GM12878 (cell line): ENCODE measurements around the gene TNFSF8. TPM values are rescaled to one million over a fixed set of nuclear protein-coding genes. Genes with fewer than 3 reads are reported as not detected.

Experiments
- ATAC-seq: fragments of 200-7000 bp; cut with Tn5 transposase; 3 replicates; pipeline ENCODE4 v1.9.1; 2020; ENCODE audit warnings: mild to moderate bottlenecking, moderate library complexity
- BruUV-seq: library from RNA; stranded (reverse); fragments of 400-500 nt; replicated peaks from 2 replicates; lab custom pipeline; 2021; lab: Mats Ljungman, UMichigan
- CTCF ChIA-PET: fragments of 300-600 bp; sonication (Branson Sonifier 250); formaldehyde crosslinking; extraction: SDS; loops from one replicate; lab custom pipeline; 2021; ENCODE audit warnings: inconsistent platforms; lab: Yijun Ruan, JAX
- POLR2A ChIA-PET: fragments of 350-600 bp; formaldehyde crosslinking; extraction: SDS; loops from one replicate; lab custom pipeline; 2021; ENCODE audit warnings: inconsistent platforms; lab: Charles Lee
- RAD21 ChIA-PET: fragments of 300-600 bp; sonication (Branson Sonifier 250); formaldehyde crosslinking; loops from one replicate; lab custom pipeline; 2023; ENCODE audit warnings: antibody characterized with exemption; ENCODE audit not compliant: unreplicated experiment; lab: Charles Lee
- SMC1A ChIA-PET: fragments of 300-600 bp; sonication (Branson Sonifier 250); formaldehyde crosslinking; loops from one replicate; lab custom pipeline; 2023; ENCODE audit not compliant: unreplicated experiment, uncharacterized antibody; lab: Charles Lee
- DNase-seq: peaks from one replicate; pipeline ENCODE4 v3.0.0-alpha.2; 2011; ENCODE audit warnings: low read depth, low spot score
- FAIRE-seq: peaks from 3 replicates; lab custom pipeline; 2011; peaks lifted over from hg19 to GRCh38; lab: Jason Lieb, UNC
- H2AFZ ChIP-seq: 2 replicates; pipeline ENCODE4 v1.6.0; 2011; ENCODE audit warnings: low read depth, low read length, control low read depth; ENCODE audit not compliant: control insufficient read depth
- H3K27ac ChIP-seq: 2 replicates; pipeline ENCODE4 v1.5.1; 2011; ENCODE audit warnings: control low read depth; ENCODE audit not compliant: control insufficient read depth, insufficient read depth
- H3K27me3 ChIP-seq, 2 experiments: replicated peaks in 1 of 2; 2 replicates each; pipeline versions ENCODE4 v1.6.0 to v1.6.1; 2011; ENCODE audit warnings: low read length in 1 of 2; ENCODE audit not compliant: control insufficient read depth in 2 of 2, insufficient read depth in 2 of 2
- H3K36me3 ChIP-seq, 2 experiments: 2 replicates each; pipeline ENCODE4 v1.5.1; 2011; ENCODE audit warnings: low read length in 1 of 2; ENCODE audit not compliant: control insufficient read depth in 2 of 2, insufficient read depth in 2 of 2
- H3K4me1 ChIP-seq: 2 replicates; pipeline ENCODE4 v1.6.1; 2011; ENCODE audit warnings: mild to moderate bottlenecking, low read length, moderate library complexity, mixed read lengths; ENCODE audit not compliant: control insufficient read depth, insufficient read depth
- H3K4me2 ChIP-seq: 2 replicates; pipeline ENCODE4 v1.6.0; 2011; ENCODE audit warnings: control low read depth; ENCODE audit not compliant: control insufficient read depth, insufficient read depth
- H3K4me3 ChIP-seq: fragments of 200-600 bp; sonication (generic); 2 replicates; pipeline ENCODE4 v1.5.1; 2016
- H3K79me2 ChIP-seq: 2 replicates; pipeline ENCODE4 v1.6.0; 2011; ENCODE audit warnings: low read length; ENCODE audit not compliant: control insufficient read depth, insufficient read depth
- H3K9ac ChIP-seq: 2 replicates; pipeline ENCODE4 v1.8.0; 2011; ENCODE audit warnings: low read length, control low read depth, mixed read lengths; ENCODE audit not compliant: control insufficient read depth, insufficient read depth
- H3K9me3 ChIP-seq: replicated peaks from 3 replicates; pipeline ENCODE4 v1.5.1; 2011; ENCODE audit warnings: mild to moderate bottlenecking, low read length; ENCODE audit not compliant: control insufficient read depth, insufficient read depth
- H4K20me1 ChIP-seq: 2 replicates; pipeline ENCODE4 v1.6.0; 2011; ENCODE audit not compliant: control insufficient read depth, insufficient read depth
- CEBPB ChIP-seq, 2 experiments: fragments of 150-350 bp in 1 of 2; IDR thresholded peaks; 2 replicates each; pipeline ENCODE4 v1.6.1; 2012 to 2014; ENCODE audit warnings: low read depth in 2 of 2, low read length in 2 of 2, borderline replicate concordance in 1 of 2, inconsistent platforms in 1 of 2
- STAT3 ChIP-seq: IDR thresholded peaks from 2 replicates; pipeline ENCODE4 v1.6.1; 2011; ENCODE audit warnings: low read depth, low read length, improper control_type of control experiment
- ZNF384 ChIP-seq: IDR thresholded peaks from 2 replicates; pipeline ENCODE4 v1.6.1; 2012; ENCODE audit warnings: low read depth, mild to moderate bottlenecking, low read length, improper control_type of control experiment, borderline replicate concordance
- WGBS: methylation state at CpG from one replicate; pipeline ENCODE4 v1.1.6; 2016; ENCODE audit warnings: low lambda C conversion rate; ENCODE audit not compliant: insufficient replicate concordance, insufficient coverage; ENCODE audit errors: missing lambda C conversion rate; 5-methylcytosine and 5-hydroxymethylcytosine counted together
- in situ Hi-C: fragments of 300-500 bp; cut with MboI; formaldehyde crosslinking; loops from 9 replicates; pipeline ENCODE4 v1.14.3; 2018; ENCODE audit warnings: mixed read lengths
- intact Hi-C: fragments of 100-400 bp; cut with micrococcal nuclease; formaldehyde crosslinking; loops from one replicate; pipeline ENCODE4 v1.14.2; 2022; ENCODE audit not compliant: unreplicated experiment
- polyA plus RNA-seq, 11 experiments: library from polyadenylated mRNA; depleted of rRNA in 4 of 11; unstranded in 6 of 11; stranded (reverse) in 5 of 11; fragments of >200 nt; fragmentation: Nextera tagmentation in 4 of 11; fragmentation: Illumina TruSeq in 1 of 11; extraction: Ambion mirVana in 4 of 11; extraction: Trizol in 1 of 11; gene quantifications; 1 replicate in 1 of 11; 2 replicates in 10 of 11; pipeline versions ENCODE4 v1.2.1 to v1.2.3, GENCODE V29; 2011 to 2016; ENCODE audit warnings: inconsistent platforms in 2 of 11, missing spikeins in 2 of 11, low read depth in 1 of 11
- total RNA-seq, 4 experiments: library from RNA; depleted of rRNA in 3 of 4; stranded (reverse); fragments of >200 nt in 3 of 4; fragmentation: Illumina TruSeq in 1 of 4; extraction: Trizol in 1 of 4; gene quantifications; 2 replicates each; pipeline versions ENCODE4 v1.2.1 to v1.2.3, GENCODE V29; 2013 to 2021
- TF ChIP-seq, protein P1 (sequence below): fragments of 450-650 bp; IDR thresholded peaks from 2 replicates; pipeline ENCODE4 v1.6.1; 2016; ENCODE audit warnings: mild to moderate bottlenecking, moderate library complexity, borderline replicate concordance

TNFSF8 gene
- total and polyA plus RNA-seq, 10 of the 15 experiments (the other 5 are each of a cell fraction or from before 2014, with no cell fraction given) = 0.10 to 0.29 (median 0.15) TPM; not detected in 7

DNA sequence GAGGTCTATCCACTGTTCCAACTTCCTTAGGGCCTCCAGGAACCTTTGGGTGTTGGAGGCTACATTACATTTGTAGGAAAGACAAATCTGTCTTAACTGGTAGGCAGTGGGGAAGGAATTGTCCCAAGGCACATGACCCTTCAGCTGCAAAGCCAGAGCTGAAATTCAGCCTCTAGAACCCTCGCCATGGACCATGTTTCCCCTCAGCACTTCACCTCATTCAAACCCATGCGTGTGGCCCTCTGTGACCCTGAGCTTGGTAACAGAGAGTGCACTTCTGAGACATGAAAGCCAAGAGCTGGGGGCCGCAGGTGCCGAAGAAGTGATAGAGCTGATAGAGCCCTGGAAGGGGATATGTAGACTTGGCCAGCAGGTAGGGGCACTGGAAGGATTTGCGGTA, 17.2 kb downstream of the TNFSF8 start:
- ChIA-PET RAD21 (interaction anchor here (0.8 to 0.9 kb wide), 2 partner anchors 57 to 101 kb away, joined by 3 to 4 read pairs; no protein-coding TSS in a partner anchor), SMC1A (interaction anchor here (0.9 to 2.8 kb wide), 10 partner anchors 10 to 233 kb away, joined by 3 to 12 read pairs (median 4); no protein-coding TSS in a partner anchor), POLR2A (no interaction called here), CTCF (interaction anchor here (0.7 to 7.6 kb wide), 18 partner anchors 8 to 252 kb away, joined by 3 to 52 read pairs (median 3); partner anchors contain the start of gene TEX48)
- Histone ChIP-seq H3K36me3 (no peaks in the 10 kb centered on the region), H2AFZ (no peak overlapping the region), H3K9ac (no peak overlapping the region), H4K20me1 (no peaks in the 10 kb centered on the region; the same call in 1 of the 2 replicates), H3K9me3 (no peaks in the 10 kb centered on the region), H3K4me1 (peaks cover 13% of the 10 kb centered on the region), H3K27me3 (0 out of 4 replicates have a peak, but pooled peaks cover 1 to 4% of the 10 kb centered on the region in 2 experiments), H3K27ac (no peak overlapping the region), H3K4me2 (no peak overlapping the region), H3K79me2 (no peaks in the 10 kb centered on the region), H3K4me3 (no peak overlapping the region)
- intact Hi-C loops = no loop called here
- in situ Hi-C loops = loop anchor here (5.0 kb wide), 2 partner anchors 99 to 236 kb away; no protein-coding TSS in a partner anchor
- no peak for DNase-seq
- no peak for ATAC-seq
- 54% methylated on average over 5 of the region's 5 CpGs for WGBS
- TF ChIP-seq STAT3 (no peak), CEBPB (IDR thresholded peaks at IDR 0.05; ENCODE audit: borderline replicate concordance in 1 of 2, low read depth in 2 of 2, low read length in 2 of 2) (no peak), ZNF384 (no peak)
- TF ChIP-seq, protein P1, sequence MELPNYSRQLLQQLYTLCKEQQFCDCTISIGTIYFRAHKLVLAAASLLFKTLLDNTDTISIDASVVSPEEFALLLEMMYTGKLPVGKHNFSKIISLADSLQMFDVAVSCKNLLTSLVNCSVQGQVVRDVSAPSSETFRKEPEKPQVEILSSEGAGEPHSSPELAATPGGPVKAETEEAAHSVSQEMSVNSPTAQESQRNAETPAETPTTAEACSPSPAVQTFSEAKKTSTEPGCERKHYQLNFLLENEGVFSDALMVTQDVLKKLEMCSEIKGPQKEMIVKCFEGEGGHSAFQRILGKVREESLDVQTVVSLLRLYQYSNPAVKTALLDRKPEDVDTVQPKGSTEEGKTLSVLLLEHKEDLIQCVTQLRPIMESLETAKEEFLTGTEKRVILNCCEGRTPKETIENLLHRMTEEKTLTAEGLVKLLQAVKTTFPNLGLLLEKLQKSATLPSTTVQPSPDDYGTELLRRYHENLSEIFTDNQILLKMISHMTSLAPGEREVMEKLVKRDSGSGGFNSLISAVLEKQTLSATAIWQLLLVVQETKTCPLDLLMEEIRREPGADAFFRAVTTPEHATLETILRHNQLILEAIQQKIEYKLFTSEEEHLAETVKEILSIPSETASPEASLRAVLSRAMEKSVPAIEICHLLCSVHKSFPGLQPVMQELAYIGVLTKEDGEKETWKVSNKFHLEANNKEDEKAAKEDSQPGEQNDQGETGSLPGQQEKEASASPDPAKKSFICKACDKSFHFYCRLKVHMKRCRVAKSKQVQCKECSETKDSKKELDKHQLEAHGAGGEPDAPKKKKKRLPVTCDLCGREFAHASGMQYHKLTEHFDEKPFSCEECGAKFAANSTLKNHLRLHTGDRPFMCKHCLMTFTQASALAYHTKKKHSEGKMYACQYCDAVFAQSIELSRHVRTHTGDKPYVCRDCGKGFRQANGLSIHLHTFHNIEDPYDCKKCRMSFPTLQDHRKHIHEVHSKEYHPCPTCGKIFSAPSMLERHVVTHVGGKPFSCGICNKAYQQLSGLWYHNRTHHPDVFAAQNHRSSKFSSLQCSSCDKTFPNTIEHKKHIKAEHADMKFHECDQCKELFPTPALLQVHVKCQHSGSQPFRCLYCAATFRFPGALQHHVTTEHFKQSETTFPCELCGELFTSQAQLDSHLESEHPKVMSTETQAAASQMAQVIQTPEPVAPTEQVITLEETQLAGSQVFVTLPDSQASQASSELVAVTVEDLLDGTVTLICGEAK = no peak
- no peak for FAIRE-seq
- no TSS peak for BruUV-seq
